Adrenal gland (tissue), 12 donors: ENCODE data around the gene GALNT4. TPM values are rescaled to one million over a fixed set of nuclear protein-coding genes. Genes with fewer than 3 reads are reported as not detected.

Experiments
- DNase-seq, 7 donors: peaks; one replicate each; pipeline ENCODE4 v3.0.0-alpha.2; 2019 to 2020
- H3K27ac ChIP-seq, 5 donors: fragments of 200-600 bp; sonication (generic) in 4 of 5; 1 replicate in 3 of 5; 2 replicates in 2 of 5; pipeline versions ENCODE4 v1.5.1 to v1.8.0; 2016 to 2020; ENCODE audit warnings: mild to moderate bottlenecking in 1 of 5
- H3K27me3 ChIP-seq: fragments of 200-600 bp; 2 replicates; pipeline ENCODE4 v1.8.0; 2021
- H3K36me3 ChIP-seq, 2 donors: fragments of 200-600 bp; replicated peaks in 1 of 2; 1 replicate in 1 of 2; 2 replicates in 1 of 2; pipeline versions ENCODE4 v1.5.1 to v1.8.0; 2018 to 2022
- H3K4me1 ChIP-seq, 2 donors: fragments of 200-600 bp; replicated peaks in 1 of 2; 1 replicate in 1 of 2; 2 replicates in 1 of 2; pipeline versions ENCODE4 v1.5.1 to v1.8.0; 2018 to 2021
- H3K4me3 ChIP-seq, 4 donors: fragments of 200-600 bp; sonication (generic) in 3 of 4; one replicate each; pipeline ENCODE4 v1.5.1; 2016 to 2018
- H3K9me3 ChIP-seq, 3 donors: fragments of 200-600 bp; sonication (generic) in 1 of 3; replicated peaks in 1 of 3; 1 replicate in 2 of 3; 2 replicates in 1 of 3; pipeline versions ENCODE4 v1.5.1 to v1.8.0; 2016 to 2021
- CTCF ChIP-seq, 6 experiments: fragments of 450-650 bp in 4 of 6; fragments of 200-600 bp in 2 of 6; sonication (generic) in 1 of 6; IDR thresholded peaks; 1 replicate in 5 of 6; 2 replicates in 1 of 6; pipeline versions ENCODE4 v1.5.1 to v1.8.0; 2016 to 2021; ENCODE audit warnings: antibody characterized with exemption in 6 of 6, mild to moderate bottlenecking in 2 of 6, moderate library complexity in 1 of 6
- POLR2A ChIP-seq, 2 donors: fragments of 450-650 bp; IDR thresholded peaks; one replicate each; pipeline ENCODE4 v1.6.1; 2017; ENCODE audit warnings: antibody characterized with exemption in 2 of 2, mild to moderate bottlenecking in 2 of 2, moderate library complexity in 1 of 2
- WGBS, 4 donors: extraction: QIAGEN DNeasy Blood & Tissue Kit in 2 of 4; methylation state at CpG; one replicate each; pipeline versions ENCODE4 v1.1.5 to v1.1.7; 2013 to 2017; 5-methylcytosine and 5-hydroxymethylcytosine counted together
- intact Hi-C, 2 donors: fragments of 100-400 bp; cut with DNase I; formaldehyde crosslinking; loops; one replicate each; pipeline versions ENCODE4 v1.14.1 to v1.15.0; 2022 to 2023
- polyA plus RNA-seq, 3 donors: library from polyadenylated mRNA; stranded (reverse); fragments of 200-250 nt in 2 of 3; fragments of 350-450 nt in 1 of 3; fragmentation: Illumina TruSeq in 1 of 3; extraction: RNeasy Lipid Tissue Mini Kit (QIAGEN cat#74804) in 1 of 3; gene quantifications; one replicate each; pipeline ENCODE4 v1.2.3, GENCODE V29; 2013 to 2014
- total RNA-seq, 9 donors: library from RNA; depleted of rRNA in 4 of 9; stranded (reverse); fragments of >200 nt in 4 of 9; fragments of 120-200 nt in 1 of 9; fragmentation: NEBNext Ultra II Directional in 1 of 9; extraction: Animal tissue kit (Norgen Biotek cat#: 25700) in 1 of 9; gene quantifications; one replicate each; pipeline versions ENCODE4 v1.1.0 to v1.2.4, GENCODE V29; 2013 to 2023
- donor health status: healthy with polysubstance abuse.
- donor health status: Bipolar disorder and iron deficiency.
- donor health status: DM: yes; HTN: yes; CAD: no.
- donor health status: DM: no; HTN: no; CAD: no.
- donor health status: DM: no; HTN: no; CAD: no.
- donor health status: DM: yes; HTN: yes; CAD: no.

Gene GALNT4
- total and polyA plus RNA-seq, 12 donors = 0.74 to 7.2 (median 5.3) TPM

GRCh38 chr12:89517720-89518119 is 6.9 kb downstream of the GALNT4 start:
- H3K4me1 ChIP-seq = peaks cover 0 to 14% of the 10 kb centered on the region in 2 donors
- H3K9me3 ChIP-seq = no peaks in the 10 kb centered on the region
- WGBS, 4 donors = 55 to 84% (median 69%) methylated on average over 3 of the region's 3 CpGs
- no peak for DNase-seq
- H3K36me3 ChIP-seq = no peaks in the 10 kb centered on the region
- intact Hi-C loops = no loop called here
- H3K27ac ChIP-seq = no peak overlapping the region
- TF ChIP-seq CTCF (IDR thresholded peaks at IDR 0.05) (no peak), POLR2A (IDR thresholded peaks at IDR 0.05) (no peak)
- H3K4me3 ChIP-seq = no peak overlapping the region
- H3K27me3 ChIP-seq = no peaks in the 10 kb centered on the region

- intact Hi-C loops = no loop called here
- DNase-seq = no peak
- Histone ChIP-seq H3K9me3 (no peaks in the 10 kb centered on the region), H3K4me3 (no peak overlapping the region), H3K36me3 (no peaks in the 10 kb centered on the region), H3K27ac (no peak overlapping the region), H3K27me3 (no peaks in the 10 kb centered on the region), H3K4me1 (peaks cover 0 to 3% of the 10 kb centered on the region in 2 donors)
- WGBS, 4 donors = 72 to 82% (median 77%) methylated on average over 4 of the region's 4 CpGs
- TF ChIP-seq POLR2A (IDR thresholded peaks at IDR 0.05) = no peak
- TF ChIP-seq CTCF (IDR thresholded peaks at IDR 0.05) = no peak
These were observed 8.0 kb downstream of the GALNT4 start for GRCh38 chr12:89516633-89517032.

GRCh38 chr12:89514751-89515150 is 9.8 kb downstream of the GALNT4 start:
- H3K4me1 ChIP-seq = no peaks in the 10 kb centered on the region
- H3K4me3 ChIP-seq = no peak overlapping the region
- H3K27ac ChIP-seq = no peak overlapping the region
- no peak for DNase-seq
- intact Hi-C loops = no loop called here
- 76 to 86% (median 77%) methylated on average over 1 of the region's 1 CpG for WGBS, 4 donors
- no peaks in the 10 kb centered on the region for H3K9me3 ChIP-seq
- H3K36me3 ChIP-seq = no peaks in the 10 kb centered on the region
- H3K27me3 ChIP-seq = no peaks in the 10 kb centered on the region
- TF ChIP-seq POLR2A (IDR thresholded peaks at IDR 0.05) = no peak
- TF ChIP-seq CTCF (IDR thresholded peaks at IDR 0.05) = no peak

GRCh38 chr12:89513544-89513943 is 11.1 kb downstream of the GALNT4 start:
- no peak for DNase-seq
- Histone ChIP-seq H3K27ac (no peak overlapping the region), H3K9me3 (no peaks in the 10 kb centered on the region), H3K4me1 (no peaks in the 10 kb centered on the region), H3K27me3 (no peaks in the 10 kb centered on the region), H3K36me3 (no peaks in the 10 kb centered on the region), H3K4me3 (no peak overlapping the region)
- intact Hi-C loops = no loop called here
- WGBS, 4 donors = 87 to 100% (median 92%) methylated on average over 3 to 4 of the region's 4 CpGs
- TF ChIP-seq CTCF (IDR thresholded peaks at IDR 0.05) (no peak), POLR2A (IDR thresholded peaks at IDR 0.05) (no peak)
